GM12892 (cell line): ENCODE measurements around the gene ZNF587B.
"Not testable (repeated sequence)": the region's sequence is repeated elsewhere in the genome, so short reads cannot be mapped to it uniquely, and the experiment has no call there.

ENCODE experiments used
- DNase-seq: peaks from one replicate; pipeline ENCODE4 v3.0.0; 2011; ENCODE audit not compliant: insufficient read length
- FAIRE-seq: peaks from 2 replicates; lab custom pipeline; 2011; peaks lifted over from hg19 to GRCh38; lab: Jason Lieb, UNC
- POLR2A ChIP-seq: IDR thresholded peaks from 2 replicates; pipeline ENCODE4 v1.6.1; 2011; ENCODE audit warnings: low read depth, low read length, control low read depth
- POLR2AphosphoS5 ChIP-seq: IDR thresholded peaks from 2 replicates; pipeline ENCODE4 v1.6.1; 2011; ENCODE audit warnings: low read depth, low read length, control low read depth
- TAF1 ChIP-seq: IDR thresholded peaks from 2 replicates; pipeline ENCODE4 v1.6.1; 2011; ENCODE audit warnings: low read depth, mild to moderate bottlenecking, control low read depth, low read length, borderline replicate concordance

The ZNF587B gene

GRCh38 chr19:57867868-57868492 is 37.9 kb downstream of the ZNF587B start:
- TF ChIP-seq POLR2A (no peak; the same call in 1 of the 2 replicates), POLR2AphosphoS5 (peak; percentile 38; the same call in 1 of the 2 replicates), TAF1 (no peak)
- FAIRE-seq, result no peak
- no peak for DNase-seq

GRCh38 chr19:57869655-57870054 is 39.6 kb downstream of the ZNF587B start:
- DNase-seq, FAIRE-seq: not testable (repeated sequence)

GRCh38 chr19:57870225-57870624 is 40.1 kb downstream of the ZNF587B start:
- DNase-seq (no peak), FAIRE-seq (no peak)
- TF ChIP-seq POLR2AphosphoS5, result no peak
- TF ChIP-seq TAF1, result no peak
- no peak for TF ChIP-seq POLR2A

- DNase-seq, result no peak
- TF ChIP-seq TAF1 (no peak), POLR2AphosphoS5 (0 out of 2 replicates have a peak, but pooled peaks have one; percentile 28)
- FAIRE-seq, result no peak
Observed at GRCh38 chr19:57872450-57872849, 42.4 kb downstream of the ZNF587B start.

- DNase-seq, FAIRE-seq: not testable (repeated sequence)
Observed at GRCh38 chr19:57873883-57874799, 44.0 kb downstream of the ZNF587B start.

- DNase-seq (no peak), FAIRE-seq (no peak)
- TF ChIP-seq POLR2A (no peak), POLR2AphosphoS5 (no peak), TAF1 (no peak)
Observed at GRCh38 chr19:57886046-57886445, 55.9 kb downstream of the ZNF587B start.

GRCh38 chr19:57887195-57887941 is 57.3 kb downstream of the ZNF587B start:
- TF ChIP-seq TAF1, result no peak
- TF ChIP-seq POLR2AphosphoS5, result no peak
- TF ChIP-seq POLR2A, result no peak
- no peak for DNase-seq
- FAIRE-seq, result peak; percentile 86

GRCh38 chr19:57888107-57888559 is 58.0 kb downstream of the ZNF587B start:
- no peak for TF ChIP-seq TAF1
- TF ChIP-seq POLR2AphosphoS5, result no peak
- no peak for TF ChIP-seq POLR2A
- no peak for FAIRE-seq
- no peak for DNase-seq

- peak; percentile 53 for DNase-seq
- peak; percentile 92 for FAIRE-seq
- peak; percentile 82 for TF ChIP-seq POLR2AphosphoS5
- TF ChIP-seq TAF1, result peak; percentile 60; the same call in 1 of the 2 replicates
- TF ChIP-seq POLR2A, result peak; percentile 68
Observed at GRCh38 chr19:57888560-57889231, 58.6 kb downstream of the ZNF587B start, which contains the start of gene ZNF814. TSS of gene ZNF814 (minus strand) at chr19:57889037. CDS start at chr19:57888802, 235 bp downstream.

- not testable (repeated sequence) for DNase-seq, FAIRE-seq
Observed at GRCh38 chr19:57890706-57891105, 60.6 kb downstream of the ZNF587B start.
